Sigmoid colon (tissue), 7 donors: ENCODE data around the gene RPL7A. TPM values are rescaled to one million over a fixed set of nuclear protein-coding genes. Genes with fewer than 3 reads are reported as not detected.
A peak's percentile ranks its signal among the peaks of the same experiment; 100 is the strongest.

Source experiments
- DNase-seq: peaks from one replicate; pipeline ENCODE4 v3.0.0-alpha.2; 2019
- H3K27ac ChIP-seq, 4 donors: fragments of 200-600 bp; sonication (generic); one replicate each; pipeline ENCODE4 v1.5.1; 2016 to 2019; ENCODE audit warnings: mild to moderate bottlenecking in 1 of 4
- H3K27me3 ChIP-seq, 3 donors: fragments of 200-600 bp; sonication (generic); one replicate each; pipeline ENCODE4 v1.5.1; 2019; ENCODE audit warnings: mild to moderate bottlenecking in 1 of 3
- H3K36me3 ChIP-seq, 4 donors: fragments of 200-600 bp; sonication (generic); one replicate each; pipeline ENCODE4 v1.5.1; 2016 to 2019
- H3K4me1 ChIP-seq, 4 donors: fragments of 200-600 bp; sonication (generic); one replicate each; pipeline ENCODE4 v1.5.1; 2017 to 2019
- H3K4me3 ChIP-seq, 4 donors: fragments of 200-600 bp; sonication (generic); one replicate each; pipeline ENCODE4 v1.5.1; 2017 to 2019; ENCODE audit warnings: mild to moderate bottlenecking in 2 of 4, moderate library complexity in 1 of 4
- H3K9me3 ChIP-seq, 4 donors: fragments of 200-600 bp in 3 of 4; sonication (generic) in 3 of 4; one replicate each; pipeline versions ENCODE4 v1.5.1 to v1.6.1; 2013 to 2019
- EP300 ChIP-seq, 4 donors: sonication (generic); formaldehyde crosslinking; IDR thresholded peaks; one replicate each; pipeline ENCODE4 v1.6.1; 2017; ENCODE audit warnings: antibody characterized with exemption in 4 of 4
- POLR2A ChIP-seq, 2 donors: fragments of 450-650 bp; IDR thresholded peaks; one replicate each; pipeline ENCODE4 v1.6.1; 2016; ENCODE audit warnings: antibody characterized with exemption in 2 of 2, mild to moderate bottlenecking in 2 of 2, moderate library complexity in 2 of 2
- POLR2AphosphoS5 ChIP-seq, 4 donors: sonication (generic); formaldehyde crosslinking; IDR thresholded peaks; one replicate each; pipeline ENCODE4 v1.6.1; 2017; ENCODE audit warnings: antibody characterized with exemption in 4 of 4
- WGBS, 2 donors: extraction: QIAGEN DNeasy Blood & Tissue Kit; methylation state at CpG; one replicate each; pipeline ENCODE4 v1.1.7; 2013; 5-methylcytosine and 5-hydroxymethylcytosine counted together
- intact Hi-C: fragments of 100-400 bp; cut with DNase I; formaldehyde crosslinking; loops from one replicate; pipeline ENCODE4 v1.15.1; 2023
- polyA plus RNA-seq, 3 donors: library from polyadenylated mRNA; stranded (reverse); fragments of 200-250 nt; gene quantifications; one replicate each; pipeline ENCODE4 v1.2.3, GENCODE V29; 2013
- total RNA-seq, 4 donors: library from RNA; depleted of rRNA; stranded (reverse); fragments of >200 nt; gene quantifications; one replicate each; pipeline ENCODE4 v1.1.0, GENCODE V29; 2016
- TF ChIP-seq, protein P1 (sequence below), 4 experiments: fragments of 450-650 bp in 3 of 4; fragments of 200-600 bp in 1 of 4; IDR thresholded peaks; one replicate each; pipeline ENCODE4 v1.5.1; 2016 to 2019; ENCODE audit warnings: antibody characterized with exemption in 4 of 4, mild to moderate bottlenecking in 3 of 4, moderate library complexity in 2 of 4
- donor health status: healthy with polysubstance abuse.
- donor health status: Bipolar disorder and iron deficiency.
- donor health status: healthy.

The RPL7A gene
- total and polyA plus RNA-seq, 7 donors: 2,027 to 4,020 (median 2,494) TPM

- peaks cover 0 to 81% (median 73%) of the 10 kb centered on the region in 4 donors for H3K4me1 ChIP-seq
- H3K27ac ChIP-seq: no peak overlapping the region
- no peaks in the 10 kb centered on the region for H3K9me3 ChIP-seq
- TF ChIP-seq, protein P1, sequence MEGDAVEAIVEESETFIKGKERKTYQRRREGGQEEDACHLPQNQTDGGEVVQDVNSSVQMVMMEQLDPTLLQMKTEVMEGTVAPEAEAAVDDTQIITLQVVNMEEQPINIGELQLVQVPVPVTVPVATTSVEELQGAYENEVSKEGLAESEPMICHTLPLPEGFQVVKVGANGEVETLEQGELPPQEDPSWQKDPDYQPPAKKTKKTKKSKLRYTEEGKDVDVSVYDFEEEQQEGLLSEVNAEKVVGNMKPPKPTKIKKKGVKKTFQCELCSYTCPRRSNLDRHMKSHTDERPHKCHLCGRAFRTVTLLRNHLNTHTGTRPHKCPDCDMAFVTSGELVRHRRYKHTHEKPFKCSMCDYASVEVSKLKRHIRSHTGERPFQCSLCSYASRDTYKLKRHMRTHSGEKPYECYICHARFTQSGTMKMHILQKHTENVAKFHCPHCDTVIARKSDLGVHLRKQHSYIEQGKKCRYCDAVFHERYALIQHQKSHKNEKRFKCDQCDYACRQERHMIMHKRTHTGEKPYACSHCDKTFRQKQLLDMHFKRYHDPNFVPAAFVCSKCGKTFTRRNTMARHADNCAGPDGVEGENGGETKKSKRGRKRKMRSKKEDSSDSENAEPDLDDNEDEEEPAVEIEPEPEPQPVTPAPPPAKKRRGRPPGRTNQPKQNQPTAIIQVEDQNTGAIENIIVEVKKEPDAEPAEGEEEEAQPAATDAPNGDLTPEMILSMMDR (IDR thresholded peaks at IDR 0.05): no peak
- TF ChIP-seq POLR2A (IDR thresholded peaks at IDR 0.05): no peak
- no peak for TF ChIP-seq POLR2AphosphoS5 (IDR thresholded peaks at IDR 0.05)
- no peak for TF ChIP-seq EP300 (IDR thresholded peaks at IDR 0.05)
- intact Hi-C loops: no loop called here
- H3K4me3 ChIP-seq: no peak overlapping the region
- H3K27me3 ChIP-seq: no peaks in the 10 kb centered on the region
- no peak for DNase-seq
- peaks cover 10 to 54% (median 23%) of the 10 kb centered on the region in 4 donors for H3K36me3 ChIP-seq
- 83 to 89% methylated on average over 7 of the region's 7 CpGs for WGBS, 2 donors
These were observed 21.9 kb downstream of the RPL7A start for GRCh38 chr9:133369933-133370332.

DNA sequence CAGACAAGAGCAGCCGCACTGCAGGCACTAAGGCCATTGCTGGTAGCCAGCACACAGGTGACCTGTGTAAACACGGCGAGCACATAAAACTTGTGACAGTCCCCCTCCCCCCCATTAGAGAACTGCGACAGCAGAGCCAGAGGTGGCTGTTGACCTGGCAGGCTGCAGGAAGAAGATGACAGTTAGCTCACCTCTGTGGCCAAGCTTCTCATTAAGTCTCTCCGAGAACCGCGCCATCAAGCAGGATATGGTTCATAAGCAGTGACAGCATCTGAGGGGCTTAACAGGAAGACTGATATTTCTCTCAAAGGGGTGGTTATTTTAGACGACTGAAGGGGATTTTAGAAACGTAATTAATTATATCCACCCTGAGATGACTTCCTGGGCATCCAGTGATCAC is 22.7 kb downstream of the RPL7A start:
- H3K27me3 ChIP-seq: no peaks in the 10 kb centered on the region
- 62 to 84% methylated on average over 9 of the region's 9 CpGs for WGBS, 2 donors
- no peak overlapping the region for H3K27ac ChIP-seq
- intact Hi-C loops: no loop called here
- DNase-seq: no peak
- TF ChIP-seq, protein P1 (IDR thresholded peaks at IDR 0.05): no peak
- TF ChIP-seq POLR2A (IDR thresholded peaks at IDR 0.05) (no peak), EP300 (IDR thresholded peaks at IDR 0.05) (no peak)
- no peaks in the 10 kb centered on the region for H3K9me3 ChIP-seq
- H3K4me1 ChIP-seq: peaks cover 0 to 84% (median 77%) of the 10 kb centered on the region in 4 donors
- peaks cover 9 to 46% (median 18%) of the 10 kb centered on the region in 4 donors for H3K36me3 ChIP-seq
- H3K4me3 ChIP-seq: no peak overlapping the region

- H3K4me3 ChIP-seq: no peak overlapping the region
- WGBS, 2 donors: 57 to 77% methylated on average over 12 of the region's 12 CpGs
- TF ChIP-seq, protein P1 (IDR thresholded peaks at IDR 0.05): no peak
- no peak for TF ChIP-seq EP300 (IDR thresholded peaks at IDR 0.05)
- no peak for TF ChIP-seq POLR2AphosphoS5 (IDR thresholded peaks at IDR 0.05)
- no peak for TF ChIP-seq POLR2A (IDR thresholded peaks at IDR 0.05)
- H3K27me3 ChIP-seq: no peaks in the 10 kb centered on the region
- H3K9me3 ChIP-seq: no peaks in the 10 kb centered on the region
- peaks cover 7 to 40% (median 12%) of the 10 kb centered on the region in 4 donors for H3K36me3 ChIP-seq
- H3K27ac ChIP-seq: peak overlapping the region in 1 of 4 donors; percentile 3
- intact Hi-C loops: no loop called here
- DNase-seq: no peak
- H3K4me1 ChIP-seq: peaks cover 0 to 84% (median 78%) of the 10 kb centered on the region in 4 donors
These were observed 23.3 kb downstream of the RPL7A start for GRCh38 chr9:133371261-133371711.

DNA sequence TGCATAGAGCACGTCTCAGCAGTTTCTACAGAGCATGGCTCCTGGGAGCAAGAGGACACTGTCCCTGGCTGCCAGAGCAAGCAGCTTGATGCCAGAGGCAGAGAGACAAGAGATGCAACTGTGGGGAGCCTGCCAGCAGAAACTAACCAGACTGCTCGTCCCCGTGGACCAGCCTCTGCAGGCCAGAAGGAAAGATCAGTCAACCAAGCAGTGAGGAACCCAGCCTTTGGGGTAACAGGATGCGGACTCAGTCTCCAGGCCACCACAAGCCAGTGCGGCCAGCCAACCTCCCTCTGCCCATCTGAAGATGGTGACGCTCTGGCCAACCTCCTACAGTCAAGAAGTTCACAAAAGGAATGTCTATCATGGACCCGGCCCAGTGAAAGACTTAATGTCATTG is 24.1 kb downstream of the RPL7A start:
- no peak overlapping the region for H3K4me3 ChIP-seq
- WGBS, 2 donors: 81 to 86% methylated on average over 7 of the region's 7 CpGs
- no peak for DNase-seq
- intact Hi-C loops: no loop called here
- peaks cover 0 to 87% (median 85%) of the 10 kb centered on the region in 4 donors for H3K4me1 ChIP-seq
- H3K27ac ChIP-seq: no peak overlapping the region
- H3K36me3 ChIP-seq: peaks cover 0 to 32% (median 4%) of the 10 kb centered on the region in 4 donors
- H3K27me3 ChIP-seq: no peaks in the 10 kb centered on the region
- TF ChIP-seq POLR2A (IDR thresholded peaks at IDR 0.05) (no peak), POLR2AphosphoS5 (IDR thresholded peaks at IDR 0.05) (no peak), EP300 (IDR thresholded peaks at IDR 0.05) (no peak)
- TF ChIP-seq, protein P1 (IDR thresholded peaks at IDR 0.05): no peak
- H3K9me3 ChIP-seq: no peaks in the 10 kb centered on the region
